Articular chondrocyte of knee joint (primary cell): ENCODE data around the gene MINDY1. TPM values are rescaled to one million over a fixed set of nuclear protein-coding genes. Genes with fewer than 3 reads are reported as not detected.

Experiments used
- small RNA-seq: library from RNA; depleted of rRNA; stranded (forward); fragments of <200 nt; gene quantifications from one replicate; pipeline ENCODE3, GENCODE V24; 2012
- total RNA-seq: library from RNA; depleted of rRNA; stranded (reverse); fragments of >200 nt; gene quantifications from 2 replicates; pipeline ENCODE4 v1.2.3, GENCODE V29; 2012

The MINDY1 gene
- total RNA-seq: 14.0 and 18.5 TPM in 2 replicates

GRCh38 chr1:151006327-151007052 lies at the start of gene MINDY1:
Gene MINDY1, minus strand, starts transcription at chr1:151006902. Its CDS starts 4,285 bp downstream, at chr1:151002617.

GRCh38 chr1:151047591-151047924 lies 40.9 kb upstream of the MINDY1 start, which contains the start of gene C1orf56:
Gene C1orf56, plus strand, starts transcription at chr1:151047751. Its CDS starts 97 bp downstream, at chr1:151047848.

GRCh38 chr1:151036356-151036755 lies 29.7 kb upstream of the MINDY1 start, which contains the start of gene BNIPL:
Gene BNIPL, plus strand, starts transcription at chr1:151036586. Its CDS starts 140 bp downstream, at chr1:151036726.

GRCh38 chr1:151008244-151009205 lies 1.8 kb upstream of the MINDY1 start, which contains the start of gene PRUNE1:
Gene PRUNE1, plus strand, starts transcription at chr1:151008449. Its CDS starts 184 bp downstream, at chr1:151008633.

GRCh38 chr1:150981805-150982712 lies 24.6 kb downstream of the MINDY1 start, which contains the start of gene ANXA9:
Gene ANXA9, plus strand, starts transcription at chr1:150982292. Its CDS starts 814 bp downstream, at chr1:150983106.

GRCh38 chr1:150974580-150975478 lies 31.9 kb downstream of the MINDY1 start, which contains the start of gene CERS2:
Gene CERS2, minus strand, starts transcription at chr1:150974835. Its CDS starts 5,745 bp downstream, at chr1:150969090.

Small RNA genes within 50 kb of the gene (small RNA-seq; reads per million reads assigned to genes)
- not detected for gene RNU6-884P

Other genes with a start within 250 kb of the MINDY1 start
- 12.0 and 18.5 TPM in 2 replicates for gene CTSS, start 241.1 kb downstream of the MINDY1 start, total RNA-seq
- 73.8 and 100 TPM in 2 replicates for gene CTSK, start 198.6 kb downstream of the MINDY1 start, total RNA-seq
- 59.9 and 68.3 TPM in 2 replicates for gene ARNT, start 130.3 kb downstream of the MINDY1 start, total RNA-seq
- not detected in 2 replicates for gene CTXND2, start 119.8 kb downstream of the MINDY1 start, total RNA-seq
- gene SETDB1, start 80.5 kb downstream of the MINDY1 start, total RNA-seq: 41.2 and 44.1 TPM in 2 replicates
- gene CERS2, start 32.1 kb downstream of the MINDY1 start, total RNA-seq: 170 and 179 TPM in 2 replicates
- gene ANXA9, start 24.6 kb downstream of the MINDY1 start, total RNA-seq: 0.22 and 0.39 TPM in 2 replicates
- gene PRUNE1, start 1.5 kb upstream of the MINDY1 start, total RNA-seq: 12.3 and 12.6 TPM in 2 replicates
- 0.32 and 0.52 TPM in 2 replicates for gene BNIPL, start 29.7 kb upstream of the MINDY1 start, total RNA-seq
- 3.0 and 3.7 TPM in 2 replicates for gene C1orf56, start 40.8 kb upstream of the MINDY1 start, total RNA-seq
- gene CDC42SE1, start 52.7 kb upstream of the MINDY1 start, total RNA-seq: 41.3 and 48.5 TPM in 2 replicates
- gene MLLT11, start 53.5 kb upstream of the MINDY1 start, total RNA-seq: 3.4 and 3.9 TPM in 2 replicates
- 22.0 and 22.9 TPM in 2 replicates for gene GABPB2, start 63.9 kb upstream of the MINDY1 start, total RNA-seq
- 1.3 and 1.4 TPM in 2 replicates for gene SEMA6C, start 139.7 kb upstream of the MINDY1 start, total RNA-seq
- gene TNFAIP8L2, start 149.7 kb upstream of the MINDY1 start, total RNA-seq: not detected in 2 replicates
- gene LYSMD1, start 159.0 kb upstream of the MINDY1 start, total RNA-seq: 7.4 and 9.0 TPM in 2 replicates
- 26.9 and 37.2 TPM in 2 replicates for gene SCNM1, start 159.2 kb upstream of the MINDY1 start, total RNA-seq
- gene TMOD4, start 169.1 kb upstream of the MINDY1 start, total RNA-seq: 0.32 and 0.52 TPM in 2 replicates
- gene VPS72, start 183.3 kb upstream of the MINDY1 start, total RNA-seq: 32.5 and 34.6 TPM in 2 replicates
- gene PIP5K1A, start 191.7 kb upstream of the MINDY1 start, total RNA-seq: 78.0 and 88.6 TPM in 2 replicates
- 112 and 120 TPM in 2 replicates for gene PSMD4, start 247.8 kb upstream of the MINDY1 start, total RNA-seq